Esophagus muscularis mucosa (tissue), 4 donors: ENCODE data around the gene SFT2D3. TPM values are rescaled to one million over a fixed set of nuclear protein-coding genes. Genes with fewer than 3 reads are reported as not detected.

Experiments used
- DNase-seq: peaks from one replicate; pipeline ENCODE4 v3.0.0-alpha.2; 2017; ENCODE audit errors: extremely low spot score
- H3K27ac ChIP-seq, 4 donors: fragments of 200-600 bp; sonication (generic); replicated peaks in 1 of 4; 1 replicate in 3 of 4; 2 replicates in 1 of 4; pipeline ENCODE4 v1.5.1; 2016 to 2019; ENCODE audit warnings: mild to moderate bottlenecking in 1 of 4
- H3K27me3 ChIP-seq, 4 donors: fragments of 200-600 bp; sonication (generic); one replicate each; pipeline versions ENCODE4 v1.5.1 to v1.6.0; 2016 to 2019
- H3K36me3 ChIP-seq, 4 donors: fragments of 200-600 bp; sonication (generic); one replicate each; pipeline ENCODE4 v1.5.1; 2016 to 2019
- H3K4me1 ChIP-seq, 4 donors: fragments of 200-600 bp; sonication (generic); one replicate each; pipeline ENCODE4 v1.5.1; 2016 to 2019
- H3K4me3 ChIP-seq, 4 donors: fragments of 200-600 bp; sonication (generic); 1 replicate in 2 of 4; 2 replicates in 2 of 4; pipeline ENCODE4 v1.5.1; 2016 to 2019; ENCODE audit warnings: mild to moderate bottlenecking in 4 of 4, moderate library complexity in 1 of 4
- H3K9me3 ChIP-seq, 4 donors: fragments of 200-600 bp; sonication (generic); 1 replicate in 3 of 4; 2 replicates in 1 of 4; pipeline ENCODE4 v1.5.1; 2016 to 2019
- EP300 ChIP-seq: sonication (generic); formaldehyde crosslinking; IDR thresholded peaks from one replicate; pipeline ENCODE4 v1.6.1; 2017; ENCODE audit warnings: antibody characterized with exemption
- POLR2A ChIP-seq: fragments of 450-650 bp; IDR thresholded peaks from one replicate; pipeline ENCODE4 v1.6.1; 2017; ENCODE audit warnings: antibody characterized with exemption, moderate library complexity, mild to moderate bottlenecking, low read depth
- POLR2AphosphoS5 ChIP-seq, 2 donors: sonication (generic); formaldehyde crosslinking; IDR thresholded peaks; one replicate each; pipeline ENCODE4 v1.6.1; 2017; ENCODE audit warnings: antibody characterized with exemption in 2 of 2
- WGBS: methylation state at CpG from one replicate; pipeline ENCODE4 v1.1.5; 2018; 5-methylcytosine and 5-hydroxymethylcytosine counted together
- intact Hi-C: fragments of 100-400 bp; cut with DNase I; formaldehyde crosslinking; loops from one replicate; pipeline ENCODE4 v1.15.1; 2023
- total RNA-seq, 4 donors: library from RNA; depleted of rRNA; stranded (reverse); fragments of >200 nt; gene quantifications; one replicate each; pipeline versions ENCODE4 v1.1.0 to v1.2.1, GENCODE V29; 2016
- TF ChIP-seq, protein P1 (sequence below), 3 experiments: fragments of 200-600 bp in 2 of 3; fragments of 450-650 bp in 1 of 3; sonication (generic) in 2 of 3; IDR thresholded peaks; one replicate each; pipeline ENCODE4 v1.5.1; 2017 to 2019; ENCODE audit warnings: antibody characterized with exemption in 3 of 3, mild to moderate bottlenecking in 2 of 3, moderate library complexity in 1 of 3

Gene SFT2D3
- total RNA-seq, 4 donors from 2014 or later: 5.8 to 11.8 (median 9.4) TPM

DNA sequence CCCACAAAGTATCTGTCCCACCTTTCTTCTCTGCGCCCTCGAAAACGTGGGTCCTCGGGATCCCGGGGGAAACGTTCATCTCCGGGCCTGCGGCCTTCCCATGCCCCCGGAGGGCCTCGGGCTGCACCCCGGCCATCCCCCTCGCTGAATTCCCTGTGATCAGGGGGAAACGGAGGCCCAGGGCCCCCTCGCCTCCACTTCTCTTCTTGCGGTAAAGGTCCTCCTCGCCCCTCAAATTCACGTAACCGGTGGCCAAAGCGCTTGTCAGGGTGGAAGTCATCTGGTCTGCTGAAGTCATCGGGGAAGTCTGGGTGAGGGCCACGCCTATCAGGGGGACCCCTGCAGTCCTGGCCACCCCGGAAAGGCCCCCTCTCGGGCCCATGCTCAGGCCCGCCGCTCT is 12.3 kb downstream of the SFT2D3 start:
- WGBS: 96% methylated on average over 25 of the region's 25 CpGs
- DNase-seq: peak; percentile 24

DNA sequence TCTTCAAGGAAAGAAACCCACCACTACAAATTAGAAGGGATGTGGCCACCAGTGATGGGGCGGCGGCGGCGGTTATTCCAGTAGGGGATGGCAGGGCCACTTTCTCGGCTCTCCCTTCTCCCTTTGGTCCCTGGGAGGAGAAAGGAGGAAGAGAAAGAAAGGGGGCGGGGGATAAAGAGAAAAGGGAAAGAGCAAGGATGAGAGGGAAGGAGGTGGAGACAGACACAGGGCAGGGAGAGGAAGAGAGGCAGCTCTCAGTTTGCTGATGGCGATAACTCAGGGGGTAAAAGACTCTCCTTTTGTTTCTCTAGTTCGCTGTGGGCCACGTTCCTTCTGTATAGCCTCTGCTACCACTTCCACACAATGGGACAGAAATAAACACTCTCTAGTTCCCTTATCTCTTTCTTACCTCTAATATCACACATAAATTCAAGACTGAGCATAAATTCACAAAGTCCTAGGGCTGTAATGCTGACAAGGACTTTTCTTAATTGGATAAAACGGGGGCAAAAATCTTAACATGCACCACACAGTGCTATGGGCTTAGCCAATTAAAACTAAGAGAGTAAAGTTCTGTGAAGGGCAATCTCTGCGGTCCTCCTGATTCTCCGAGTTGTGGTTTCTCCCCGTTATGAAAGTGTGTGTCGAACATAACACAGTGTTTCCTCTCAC is 14.6 kb downstream of the SFT2D3 start:
- H3K4me3 ChIP-seq: no peak overlapping the region
- no peaks in the 10 kb centered on the region for H3K9me3 ChIP-seq
- DNase-seq: peak; percentile 45
- no peak overlapping the region for H3K27ac ChIP-seq
- peaks cover 0 to 5% (median 3%) of the 10 kb centered on the region in 4 donors for H3K4me1 ChIP-seq
- no peaks in the 10 kb centered on the region for H3K27me3 ChIP-seq
- WGBS: 93% methylated on average over 14 of the region's 14 CpGs
- intact Hi-C loops: no loop called here
- peaks cover 30 to 66% (median 52%) of the 10 kb centered on the region in 4 donors for H3K36me3 ChIP-seq
- TF ChIP-seq POLR2A: no peak
- TF ChIP-seq, protein P1, sequence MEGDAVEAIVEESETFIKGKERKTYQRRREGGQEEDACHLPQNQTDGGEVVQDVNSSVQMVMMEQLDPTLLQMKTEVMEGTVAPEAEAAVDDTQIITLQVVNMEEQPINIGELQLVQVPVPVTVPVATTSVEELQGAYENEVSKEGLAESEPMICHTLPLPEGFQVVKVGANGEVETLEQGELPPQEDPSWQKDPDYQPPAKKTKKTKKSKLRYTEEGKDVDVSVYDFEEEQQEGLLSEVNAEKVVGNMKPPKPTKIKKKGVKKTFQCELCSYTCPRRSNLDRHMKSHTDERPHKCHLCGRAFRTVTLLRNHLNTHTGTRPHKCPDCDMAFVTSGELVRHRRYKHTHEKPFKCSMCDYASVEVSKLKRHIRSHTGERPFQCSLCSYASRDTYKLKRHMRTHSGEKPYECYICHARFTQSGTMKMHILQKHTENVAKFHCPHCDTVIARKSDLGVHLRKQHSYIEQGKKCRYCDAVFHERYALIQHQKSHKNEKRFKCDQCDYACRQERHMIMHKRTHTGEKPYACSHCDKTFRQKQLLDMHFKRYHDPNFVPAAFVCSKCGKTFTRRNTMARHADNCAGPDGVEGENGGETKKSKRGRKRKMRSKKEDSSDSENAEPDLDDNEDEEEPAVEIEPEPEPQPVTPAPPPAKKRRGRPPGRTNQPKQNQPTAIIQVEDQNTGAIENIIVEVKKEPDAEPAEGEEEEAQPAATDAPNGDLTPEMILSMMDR (IDR thresholded peaks at IDR 0.05): no peak
- no peak for TF ChIP-seq POLR2AphosphoS5 (IDR thresholded peaks at IDR 0.05)
- no peak for TF ChIP-seq EP300

More for the DNA sequence above, 12.3 kb downstream of the SFT2D3 start:
- peaks cover under 1 to 5% (median 3%) of the 10 kb centered on the region in 4 donors for H3K4me1 ChIP-seq
- TF ChIP-seq POLR2A (no peak), POLR2AphosphoS5 (IDR thresholded peaks at IDR 0.05) (no peak), EP300 (no peak)
- no peaks in the 10 kb centered on the region for H3K27me3 ChIP-seq
- H3K27ac ChIP-seq: no peak overlapping the region
- H3K9me3 ChIP-seq: no peaks in the 10 kb centered on the region
- H3K4me3 ChIP-seq: no peak overlapping the region
- intact Hi-C loops: no loop called here
- peaks cover 17 to 65% (median 51%) of the 10 kb centered on the region in 4 donors for H3K36me3 ChIP-seq

DNA sequence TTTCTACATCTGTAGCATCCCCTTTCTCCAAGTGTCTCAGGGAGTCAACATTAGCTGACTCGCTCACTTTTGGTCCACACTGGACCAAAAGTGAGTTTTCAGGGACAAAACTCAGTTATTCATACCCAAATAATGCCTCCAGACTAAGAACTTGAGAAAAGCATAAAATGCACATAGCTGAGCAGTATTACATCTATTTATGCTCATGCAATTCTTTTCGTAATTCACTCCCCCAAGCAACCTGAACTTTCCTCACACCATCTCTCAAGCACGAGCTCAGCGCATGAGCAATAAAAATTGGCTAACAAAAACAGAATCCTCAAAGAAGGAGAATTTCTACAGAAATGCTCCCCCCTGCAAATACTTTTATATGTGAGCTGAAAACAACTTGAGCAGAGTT is 17.0 kb downstream of the SFT2D3 start:
- intact Hi-C loops: no loop called here
- Histone ChIP-seq H3K4me3 (no peak overlapping the region), H3K27me3 (no peaks in the 10 kb centered on the region), H3K4me1 (peaks cover 3 to 15% (median 5%) of the 10 kb centered on the region in 4 donors), H3K27ac (no peak overlapping the region), H3K36me3 (peaks cover 50 to 86% (median 68%) of the 10 kb centered on the region in 4 donors), H3K9me3 (no peaks in the 10 kb centered on the region)
- DNase-seq: no peak
- TF ChIP-seq, protein P1 (IDR thresholded peaks at IDR 0.05): no peak
- TF ChIP-seq EP300: no peak
- 95% methylated on average over 4 of the region's 4 CpGs for WGBS

DNA sequence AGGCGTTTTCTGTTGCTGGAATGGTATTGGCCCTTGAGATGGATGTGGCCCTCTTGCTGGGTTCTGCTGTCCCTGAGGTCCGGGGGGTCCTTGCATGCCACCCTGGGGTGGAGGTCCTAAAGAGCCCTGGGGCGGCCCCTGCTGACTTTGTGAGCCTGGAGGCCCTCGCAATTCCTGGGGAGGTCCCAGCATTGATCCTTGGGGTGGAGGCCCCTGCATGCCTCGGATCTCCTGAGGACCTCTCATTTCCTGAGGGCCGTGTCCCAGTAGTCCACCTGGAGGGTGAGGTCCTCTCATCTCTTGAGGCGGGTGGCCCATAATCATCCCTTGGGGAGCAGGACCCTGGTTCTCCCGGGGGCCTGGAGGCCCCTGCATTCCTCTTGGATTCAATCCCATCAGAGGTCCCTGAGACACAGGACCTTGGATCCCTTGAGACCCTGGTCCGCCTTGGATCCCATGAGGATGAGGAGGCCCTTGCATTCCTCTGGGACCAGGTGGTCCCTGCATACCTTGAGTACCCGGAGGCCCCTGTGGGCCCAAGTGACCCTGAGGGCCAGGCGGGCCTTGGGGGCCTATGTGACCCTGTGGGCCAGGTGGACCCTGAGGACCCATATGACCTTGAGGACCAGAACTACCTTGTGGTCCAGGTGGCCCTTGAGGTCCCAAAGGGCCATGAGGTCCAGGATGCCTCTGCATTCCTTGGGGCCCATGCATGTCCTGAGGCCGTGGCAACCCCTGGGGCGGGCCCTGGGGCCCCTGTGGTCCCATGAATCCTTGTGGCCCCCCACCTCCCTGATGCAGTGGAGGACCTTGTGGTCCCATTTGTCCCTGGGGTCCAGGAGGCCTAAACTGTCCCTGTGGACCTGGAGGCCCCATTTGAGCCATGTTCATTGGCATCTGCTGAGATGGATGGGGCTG is 18.3 kb downstream of the SFT2D3 start:
- no peak for TF ChIP-seq POLR2A
- TF ChIP-seq POLR2AphosphoS5 (IDR thresholded peaks at IDR 0.05): no peak
- TF ChIP-seq, protein P1 (IDR thresholded peaks at IDR 0.05): no peak
- no peak for TF ChIP-seq EP300
- 93% methylated on average over 5 of the region's 13 CpGs for WGBS
- H3K27ac ChIP-seq: no peak overlapping the region
- intact Hi-C loops: no loop called here
- no peaks in the 10 kb centered on the region for H3K9me3 ChIP-seq
- H3K4me3 ChIP-seq: no peak overlapping the region
- H3K4me1 ChIP-seq: peaks cover 3 to 22% (median 5%) of the 10 kb centered on the region in 4 donors
- no peaks in the 10 kb centered on the region for H3K27me3 ChIP-seq
- peaks cover 50 to 86% (median 63%) of the 10 kb centered on the region in 4 donors for H3K36me3 ChIP-seq
- DNase-seq: no peak

DNA sequence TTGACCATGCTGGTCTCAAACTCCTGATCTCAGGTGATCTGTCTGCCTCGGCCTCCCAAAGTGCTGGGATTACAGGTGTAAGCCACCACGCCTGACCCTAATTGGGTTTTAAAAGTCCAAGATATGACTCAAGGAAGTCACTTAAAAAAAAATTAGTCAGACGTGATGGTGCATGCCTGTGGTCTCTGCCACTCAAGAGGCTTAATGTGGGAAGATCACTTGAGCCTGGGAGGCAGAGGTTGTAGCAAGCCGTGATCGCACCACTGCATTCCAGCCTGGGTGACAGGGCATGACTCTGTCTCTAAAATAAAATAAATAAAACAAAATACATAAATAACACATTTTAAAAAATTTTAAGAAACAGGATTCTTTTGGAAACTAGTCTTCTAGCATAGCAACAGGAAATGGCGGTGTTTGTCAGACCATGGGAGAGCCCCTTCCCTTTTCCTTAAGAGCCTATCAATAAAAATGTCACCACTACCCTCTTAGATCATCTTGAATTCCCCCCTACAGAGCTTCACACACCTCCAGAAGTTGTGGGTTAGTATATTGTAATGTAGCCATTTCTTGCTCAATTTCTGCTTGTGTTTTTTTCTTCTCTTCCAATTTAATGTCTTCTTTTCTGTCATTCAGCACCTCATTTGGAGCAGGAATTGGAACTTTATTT is 20.1 kb downstream of the SFT2D3 start:
- Histone ChIP-seq H3K9me3 (no peaks in the 10 kb centered on the region), H3K36me3 (peaks cover 48 to 78% (median 56%) of the 10 kb centered on the region in 4 donors), H3K27ac (no peak overlapping the region), H3K4me3 (no peak overlapping the region), H3K4me1 (peaks cover 0 to 22% (median 2%) of the 10 kb centered on the region in 4 donors), H3K27me3 (no peaks in the 10 kb centered on the region)
- TF ChIP-seq POLR2A (no peak), EP300 (no peak)
- 92% methylated on average over 6 of the region's 6 CpGs for WGBS
- intact Hi-C loops: no loop called here
- no peak for DNase-seq
